ENCODE measurements around the gene CAMK4.

Gene CAMK4

DNA sequence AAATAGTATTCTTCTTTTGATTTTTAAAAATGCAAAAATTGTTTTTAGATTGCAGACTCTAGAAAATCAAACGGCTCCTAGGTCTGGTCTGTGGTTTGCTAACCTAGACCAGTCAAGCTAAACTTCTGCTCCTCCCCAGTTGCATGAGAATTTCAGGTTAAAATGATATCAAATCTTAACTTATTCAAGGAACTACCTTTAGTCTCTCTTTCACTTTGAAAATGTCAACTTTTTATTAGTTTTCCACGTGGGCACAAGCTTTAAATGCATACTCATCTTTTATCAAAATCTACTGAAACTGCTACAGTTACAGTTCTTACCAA lies 8.8 kb downstream of the CAMK4 start:
- Histone ChIP-seq H3K4me3 (ENCODE audit: low read length) (no peak overlapping the region), H4K20me1 (ENCODE audit: control insufficient read depth, insufficient read depth, low read depth, low read length) (no peaks in the 10 kb centered on the region), H3K4me1 (ENCODE audit: control insufficient read depth, low read length) (peaks cover 53% of the 10 kb centered on the region), H3F3A (ENCODE audit: control insufficient read depth, insufficient read depth) (no peaks in the 10 kb centered on the region), H3K27ac (ENCODE audit: low read depth, low read length) (no peak overlapping the region), H3K79me2 (ENCODE audit: control insufficient read depth, low read length) (peaks cover 42% of the 10 kb centered on the region), H3K4me2 (ENCODE audit: low read length) (no peak overlapping the region), H3K36me3 (ENCODE audit: control insufficient read depth, low read length) (no peaks in the 10 kb centered on the region), H3K9me2 (replicated peaks; ENCODE audit: control insufficient read depth, low read length) (no peaks in the 10 kb centered on the region), H3K27me3 (ENCODE audit: control insufficient read depth, low read length) (no peaks in the 10 kb centered on the region), H3K9me3 (ENCODE audit: control insufficient read depth, insufficient read depth, low read length) (no peaks in the 10 kb centered on the region)
- no peak for TF ChIP-seq CTCF (IDR thresholded peaks at IDR 0.05; ENCODE audit: low read depth, low read length, poor library complexity, severe bottlenecking)
- no peak for TF ChIP-seq EZH2phosphoT487 (IDR thresholded peaks at IDR 0.05; ENCODE audit: borderline replicate concordance, low read length)

DNA sequence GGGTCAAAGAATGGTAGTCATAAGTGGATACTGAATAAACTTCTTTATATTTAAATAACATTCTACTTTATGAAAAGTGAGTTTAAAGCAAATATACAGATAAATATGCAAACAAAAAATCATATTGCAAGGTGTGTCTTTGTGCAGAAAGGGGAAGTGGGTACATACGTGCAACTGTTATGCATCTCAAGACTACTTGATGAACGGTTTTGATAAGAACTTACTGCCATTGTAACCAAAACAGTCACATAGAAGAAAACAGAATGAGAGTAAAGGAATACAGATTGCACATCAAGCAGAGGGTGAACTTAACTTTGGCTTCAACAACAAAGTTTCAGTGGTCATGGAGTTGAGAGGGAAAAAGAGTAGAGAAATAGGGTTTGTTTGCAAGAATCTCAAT lies 9.9 kb downstream of the CAMK4 start:
- H4K20me1 ChIP-seq (ENCODE audit: control insufficient read depth, insufficient read depth, low read depth, low read length), result no peaks in the 10 kb centered on the region
- TF ChIP-seq CTCF (IDR thresholded peaks at IDR 0.05; ENCODE audit: low read depth, low read length, poor library complexity, severe bottlenecking) (no peak), EZH2phosphoT487 (IDR thresholded peaks at IDR 0.05; ENCODE audit: borderline replicate concordance, low read length) (no peak)
- H3K4me2 ChIP-seq (ENCODE audit: low read length), result no peak overlapping the region
- peaks cover 43% of the 10 kb centered on the region for H3K4me1 ChIP-seq (ENCODE audit: control insufficient read depth, low read length)
- no peaks in the 10 kb centered on the region for H3K9me2 ChIP-seq (replicated peaks; ENCODE audit: control insufficient read depth, low read length)
- H3K27me3 ChIP-seq (ENCODE audit: control insufficient read depth, low read length), result no peaks in the 10 kb centered on the region
- H3K4me3 ChIP-seq (ENCODE audit: low read length), result no peak overlapping the region
- no peaks in the 10 kb centered on the region for H3F3A ChIP-seq (ENCODE audit: control insufficient read depth, insufficient read depth)
- H3K9me3 ChIP-seq (ENCODE audit: control insufficient read depth, insufficient read depth, low read length), result no peaks in the 10 kb centered on the region
- H3K79me2 ChIP-seq (ENCODE audit: control insufficient read depth, low read length), result peaks cover 34% of the 10 kb centered on the region
- no peaks in the 10 kb centered on the region for H3K36me3 ChIP-seq (ENCODE audit: control insufficient read depth, low read length)
- H3K27ac ChIP-seq (ENCODE audit: low read depth, low read length), result no peak overlapping the region

DNA sequence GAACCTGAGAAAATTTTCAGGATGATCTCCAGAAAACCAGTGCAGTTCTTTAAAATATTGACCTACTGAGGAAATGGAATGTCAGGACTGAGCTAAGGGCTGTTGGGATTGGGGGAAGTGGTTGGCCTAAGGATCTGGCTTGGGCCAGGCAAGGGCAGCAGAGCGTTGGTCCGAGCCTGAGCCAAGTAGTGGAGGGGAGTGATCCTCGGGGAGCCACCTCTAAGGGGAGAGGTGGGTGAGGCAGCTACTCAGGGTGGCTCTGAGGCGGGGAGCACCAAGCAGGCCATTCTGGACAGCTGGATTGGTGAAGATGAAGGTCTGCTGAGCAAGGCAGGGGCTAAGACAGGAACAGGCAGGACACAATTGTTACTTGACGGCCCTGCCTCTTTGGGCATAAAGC lies 11.5 kb downstream of the CAMK4 start:
- TF ChIP-seq EZH2phosphoT487 (IDR thresholded peaks at IDR 0.05; ENCODE audit: borderline replicate concordance, low read length) (no peak), CTCF (IDR thresholded peaks at IDR 0.05; ENCODE audit: low read depth, low read length, poor library complexity, severe bottlenecking) (no peak)
- Histone ChIP-seq H3K9me2 (replicated peaks; ENCODE audit: control insufficient read depth, low read length) (no peaks in the 10 kb centered on the region), H4K20me1 (ENCODE audit: control insufficient read depth, insufficient read depth, low read depth, low read length) (no peaks in the 10 kb centered on the region), H3K79me2 (ENCODE audit: control insufficient read depth, low read length) (peaks cover 25% of the 10 kb centered on the region), H3K27me3 (ENCODE audit: control insufficient read depth, low read length) (no peaks in the 10 kb centered on the region), H3K4me1 (ENCODE audit: control insufficient read depth, low read length) (peaks cover 29% of the 10 kb centered on the region), H3K4me2 (ENCODE audit: low read length) (no peak overlapping the region), H3F3A (ENCODE audit: control insufficient read depth, insufficient read depth) (no peaks in the 10 kb centered on the region), H3K36me3 (ENCODE audit: control insufficient read depth, low read length) (no peaks in the 10 kb centered on the region), H3K27ac (ENCODE audit: low read depth, low read length) (no peak overlapping the region), H3K9me3 (ENCODE audit: control insufficient read depth, insufficient read depth, low read length) (no peaks in the 10 kb centered on the region), H3K4me3 (ENCODE audit: low read length) (no peak overlapping the region)

GRCh38 chr5:111236348-111236747 lies 12.2 kb downstream of the CAMK4 start:
- no peak overlapping the region for H3K4me2 ChIP-seq (ENCODE audit: low read length)
- H3K9me3 ChIP-seq (ENCODE audit: control insufficient read depth, insufficient read depth, low read length), result no peaks in the 10 kb centered on the region
- H3K4me3 ChIP-seq (ENCODE audit: low read length), result no peak overlapping the region
- no peak for TF ChIP-seq EZH2phosphoT487 (IDR thresholded peaks at IDR 0.05; ENCODE audit: borderline replicate concordance, low read length)
- TF ChIP-seq CTCF (IDR thresholded peaks at IDR 0.05; ENCODE audit: low read depth, low read length, poor library complexity, severe bottlenecking), result no peak
- H4K20me1 ChIP-seq (ENCODE audit: control insufficient read depth, insufficient read depth, low read depth, low read length), result no peaks in the 10 kb centered on the region
- no peaks in the 10 kb centered on the region for H3K36me3 ChIP-seq (ENCODE audit: control insufficient read depth, low read length)
- no peaks in the 10 kb centered on the region for H3K9me2 ChIP-seq (replicated peaks; ENCODE audit: control insufficient read depth, low read length)
- H3K27ac ChIP-seq (ENCODE audit: low read depth, low read length), result no peak overlapping the region
- H3F3A ChIP-seq (ENCODE audit: control insufficient read depth, insufficient read depth), result no peaks in the 10 kb centered on the region
- peaks cover 22% of the 10 kb centered on the region for H3K4me1 ChIP-seq (ENCODE audit: control insufficient read depth, low read length)
- H3K27me3 ChIP-seq (ENCODE audit: control insufficient read depth, low read length), result no peaks in the 10 kb centered on the region
- H3K79me2 ChIP-seq (ENCODE audit: control insufficient read depth, low read length), result peaks cover 19% of the 10 kb centered on the region
